Karpas-422 (cell line): ENCODE results near the gene RBM20. TPM values are rescaled to one million over a fixed set of nuclear protein-coding genes. Genes with fewer than 3 reads are reported as not detected.

ENCODE experiments used
- DNase-seq: peaks from one replicate; pipeline ENCODE4 v3.0.0-alpha.2; 2015
- H2AFZ ChIP-seq: fragments of 200-600 bp; sonication (generic); 2 replicates; pipeline ENCODE4 v1.6.1; 2014; ENCODE audit warnings: antibody characterized with exemption, low read length, mixed read lengths
- H3K27ac ChIP-seq: fragments of 200-600 bp; sonication (generic); 2 replicates; pipeline ENCODE4 v1.5.1; 2014; ENCODE audit warnings: mild to moderate bottlenecking, low read length, moderate library complexity
- H3K27me3 ChIP-seq: fragments of 200-600 bp; sonication (generic); 2 replicates; pipeline ENCODE4 v1.6.1; 2014; ENCODE audit warnings: low read length, mixed read lengths
- H3K36me3 ChIP-seq: fragments of 200-600 bp; sonication (generic); 2 replicates; pipeline ENCODE4 v1.6.1; 2014; ENCODE audit warnings: low read length, mixed read lengths; ENCODE audit not compliant: insufficient read depth
- H3K4me1 ChIP-seq: fragments of 200-600 bp; sonication (generic); 2 replicates; pipeline ENCODE4 v1.6.1; 2014; ENCODE audit warnings: mild to moderate bottlenecking, low read length, mixed read lengths
- H3K4me2 ChIP-seq: fragments of 200-600 bp; sonication (generic); 2 replicates; pipeline ENCODE4 v1.6.1; 2014; ENCODE audit warnings: low read length, low read depth, mild to moderate bottlenecking; ENCODE audit not compliant: poor library complexity, severe bottlenecking
- H3K4me3 ChIP-seq: fragments of 200-600 bp; sonication (generic); 2 replicates; pipeline ENCODE4 v1.5.1; 2014; ENCODE audit warnings: mild to moderate bottlenecking, antibody characterized with exemption, low read length, mixed read lengths
- H3K79me2 ChIP-seq: fragments of 200-600 bp; sonication (generic); 2 replicates; pipeline ENCODE4 v1.6.1; 2014; ENCODE audit warnings: mild to moderate bottlenecking, low read length, mixed read lengths
- H3K9ac ChIP-seq: fragments of 200-600 bp; sonication (generic); 2 replicates; pipeline ENCODE4 v1.6.0; 2014; ENCODE audit warnings: low read length
- H3K9me2 ChIP-seq: fragments of 200-600 bp; sonication (generic), shearing (Covaris generic); replicated peaks from 2 replicates; pipeline ENCODE4 v1.6.0; 2014; ENCODE audit warnings: mild to moderate bottlenecking, low read length, moderate library complexity; ENCODE audit not compliant: insufficient read depth
- H3K9me3 ChIP-seq: fragments of 300-700, 200-600 bp; sonication (generic); 2 replicates; pipeline ENCODE4 v1.6.1; 2014; ENCODE audit warnings: low read length, mixed read lengths
- H4K20me1 ChIP-seq: fragments of 200-600 bp; sonication (generic); 2 replicates; pipeline ENCODE4 v1.6.1; 2014; ENCODE audit warnings: mild to moderate bottlenecking, antibody characterized with exemption, low read length, low read depth; ENCODE audit not compliant: insufficient read depth
- total RNA-seq: library from RNA; depleted of rRNA; stranded (reverse); fragments of >200 nt; shearing (Covaris generic); gene quantifications from 2 replicates; pipeline ENCODE4 v1.2.3, GENCODE V29; 2014; ENCODE audit warnings: low replicate concordance

The RBM20 gene
- total RNA-seq, 1 experiment from 2014 or later: not detected

DNA sequence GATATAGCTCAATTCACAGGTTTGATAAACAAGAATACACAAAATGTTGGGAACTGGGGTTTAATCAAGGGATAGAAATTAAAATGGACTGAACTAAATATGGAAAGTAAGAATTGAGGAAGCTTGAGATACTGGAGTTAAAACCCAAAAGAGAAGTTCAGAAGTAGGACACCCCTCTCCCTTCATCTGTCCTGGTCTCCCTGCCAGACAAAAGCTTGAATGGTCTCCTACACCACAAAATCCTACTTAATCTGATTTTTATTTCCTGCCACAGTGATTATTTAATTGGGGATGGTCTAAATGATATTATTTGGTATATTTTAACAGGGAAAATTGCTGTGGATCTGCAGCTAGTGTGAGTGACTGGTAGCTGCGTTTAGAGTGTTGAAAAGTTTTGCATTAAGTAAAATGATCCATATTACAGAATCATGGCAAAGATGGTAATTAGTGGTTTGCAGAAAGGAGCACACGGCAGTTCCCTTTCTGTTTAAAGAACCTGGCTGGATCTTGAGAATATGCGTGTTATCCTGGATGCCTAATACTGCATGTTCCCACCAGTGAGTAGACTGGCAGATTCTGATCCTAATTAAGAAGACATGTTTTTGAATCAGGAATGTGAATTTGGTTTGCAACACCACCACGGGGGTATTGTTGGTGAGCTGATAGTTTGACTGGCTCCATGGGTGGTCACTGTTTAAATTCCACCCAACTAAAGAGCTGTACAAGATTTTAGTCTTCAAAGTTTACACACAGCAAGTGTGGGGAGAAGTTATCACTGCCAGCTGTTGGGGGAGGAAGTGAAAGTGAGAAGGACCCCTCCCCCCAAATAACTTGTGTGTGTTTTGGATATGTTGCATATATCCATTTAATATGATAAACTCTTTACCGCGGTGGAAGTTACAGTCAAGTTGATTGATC, 5.5 kb downstream of the RBM20 start:
- Histone ChIP-seq H3K4me1 (peaks cover 10% of the 10 kb centered on the region), H3K9me3 (no peaks in the 10 kb centered on the region), H3K4me2 (no peak overlapping the region), H3K27me3 (no peaks in the 10 kb centered on the region), H3K36me3 (no peaks in the 10 kb centered on the region), H3K79me2 (no peaks in the 10 kb centered on the region), H3K27ac (no peak overlapping the region), H3K9ac (no peak overlapping the region), H2AFZ (no peak overlapping the region), H3K9me2 (no peaks in the 10 kb centered on the region), H3K4me3 (no peak overlapping the region), H4K20me1 (no peaks in the 10 kb centered on the region)
- no peak for DNase-seq

DNA sequence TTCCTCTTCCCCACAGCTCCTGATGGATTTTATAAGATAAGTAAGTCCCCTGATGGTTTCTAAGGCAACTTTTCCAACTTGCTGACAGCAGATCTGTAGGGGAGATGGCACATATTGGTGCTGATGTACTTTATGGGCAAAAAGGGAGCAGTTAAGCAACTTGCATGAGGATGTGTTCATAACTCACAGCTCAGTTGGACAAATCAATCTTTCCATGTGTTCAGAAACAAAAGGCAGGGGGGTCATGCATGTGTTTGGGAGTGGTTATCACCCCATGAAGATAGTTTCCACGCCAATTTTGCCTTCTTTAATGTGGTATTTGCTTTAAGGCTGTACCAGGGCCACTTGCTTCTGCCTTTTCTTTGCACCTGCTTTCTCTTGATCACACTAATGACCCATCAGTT, 6.1 kb downstream of the RBM20 start:
- Histone ChIP-seq H3K27ac (no peak overlapping the region), H3K36me3 (no peaks in the 10 kb centered on the region), H2AFZ (no peak overlapping the region), H3K9me3 (no peaks in the 10 kb centered on the region), H3K9ac (no peak overlapping the region), H3K27me3 (no peaks in the 10 kb centered on the region), H3K4me2 (no peak overlapping the region), H3K4me1 (peaks cover 10% of the 10 kb centered on the region), H3K79me2 (no peaks in the 10 kb centered on the region), H3K9me2 (no peaks in the 10 kb centered on the region), H3K4me3 (no peak overlapping the region), H4K20me1 (no peaks in the 10 kb centered on the region)
- DNase-seq: no peak

DNA sequence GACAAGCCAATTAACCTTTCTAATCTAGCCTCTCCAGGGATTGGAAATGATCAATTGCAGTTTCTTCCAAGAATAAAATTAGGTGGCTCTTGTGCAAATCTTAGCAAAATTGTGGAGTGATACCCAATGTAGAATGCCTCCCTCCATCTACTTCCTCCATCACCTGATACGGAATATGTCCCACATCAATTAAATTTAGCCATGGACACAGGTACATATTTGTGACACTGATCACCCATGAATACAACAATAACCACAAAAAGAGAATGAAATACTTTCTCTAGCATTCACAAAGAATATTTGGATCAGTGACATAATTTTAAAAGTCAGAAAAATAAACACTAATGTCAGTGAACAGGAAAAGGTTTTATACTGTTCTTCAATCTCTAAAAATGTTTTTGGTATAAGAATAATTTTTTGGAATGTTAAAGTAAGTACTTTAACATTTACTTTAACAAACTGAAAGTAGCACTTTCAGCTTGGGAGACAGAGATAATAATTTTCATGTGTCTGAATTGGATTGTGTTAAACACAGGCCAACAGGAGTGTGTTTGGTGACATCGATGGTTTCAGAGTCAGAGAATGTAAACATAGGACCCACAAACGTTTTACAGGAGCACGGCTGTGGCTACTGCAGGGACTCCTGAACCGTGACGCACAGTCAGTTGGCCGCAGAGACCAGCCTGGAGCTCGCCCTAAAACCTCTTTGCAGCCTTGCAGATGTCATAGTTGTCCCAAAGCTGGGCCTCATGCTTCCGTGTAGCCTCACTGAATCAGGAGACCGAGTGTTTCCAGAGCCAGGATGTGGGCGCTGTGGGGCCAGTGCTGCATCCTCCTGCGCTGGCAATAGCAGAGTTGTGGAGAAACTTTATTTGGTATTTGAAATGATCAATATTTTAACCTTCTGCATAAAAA, 7.2 kb downstream of the RBM20 start:
- Histone ChIP-seq H3K27me3 (no peaks in the 10 kb centered on the region), H3K27ac (no peak overlapping the region), H3K4me3 (no peak overlapping the region), H3K4me2 (no peak overlapping the region), H4K20me1 (no peaks in the 10 kb centered on the region), H3K9me2 (no peaks in the 10 kb centered on the region), H3K9ac (no peak overlapping the region), H3K4me1 (peaks cover 10% of the 10 kb centered on the region), H3K9me3 (no peaks in the 10 kb centered on the region), H3K36me3 (no peaks in the 10 kb centered on the region), H2AFZ (no peak overlapping the region), H3K79me2 (no peaks in the 10 kb centered on the region)
- DNase-seq: no peak

DNA sequence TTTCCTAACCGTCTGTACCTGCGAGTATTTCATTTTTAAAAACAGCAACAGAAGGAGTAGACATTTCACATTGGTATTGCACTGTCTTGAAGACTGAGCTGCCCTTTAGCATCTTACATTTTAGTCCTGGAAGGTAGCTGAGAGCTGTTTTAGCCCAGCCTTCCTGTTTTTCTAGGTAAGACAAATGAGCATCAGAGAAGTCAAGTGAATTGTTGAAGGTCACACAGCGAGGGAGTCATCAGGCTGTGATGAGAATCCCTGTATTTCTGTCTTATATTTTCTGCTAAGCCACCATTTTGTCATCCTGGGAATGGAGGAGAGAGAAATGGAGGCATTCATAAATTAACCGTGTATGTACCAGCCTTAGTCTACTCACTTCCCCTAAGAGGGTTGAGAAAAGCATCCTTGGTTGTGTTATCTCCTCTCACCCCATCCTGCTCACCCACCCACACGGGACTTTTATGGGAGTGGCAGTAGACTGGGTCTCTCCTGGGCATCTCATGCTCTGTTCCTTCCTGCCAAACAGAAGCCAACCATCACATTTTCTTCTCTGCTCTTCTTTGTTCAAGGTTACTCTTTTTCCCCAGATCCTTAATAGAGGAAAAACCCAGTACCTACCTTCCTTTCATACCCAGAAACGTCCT, 8.5 kb downstream of the RBM20 start:
- Histone ChIP-seq H2AFZ (no peak overlapping the region), H3K4me3 (no peak overlapping the region), H3K79me2 (no peaks in the 10 kb centered on the region), H3K4me1 (peaks cover 10% of the 10 kb centered on the region), H3K9ac (no peak overlapping the region), H3K4me2 (no peak overlapping the region), H3K27me3 (no peaks in the 10 kb centered on the region), H3K27ac (no peak overlapping the region), H3K9me2 (no peaks in the 10 kb centered on the region), H4K20me1 (no peaks in the 10 kb centered on the region), H3K36me3 (no peaks in the 10 kb centered on the region), H3K9me3 (no peaks in the 10 kb centered on the region)
- no peak for DNase-seq

DNA sequence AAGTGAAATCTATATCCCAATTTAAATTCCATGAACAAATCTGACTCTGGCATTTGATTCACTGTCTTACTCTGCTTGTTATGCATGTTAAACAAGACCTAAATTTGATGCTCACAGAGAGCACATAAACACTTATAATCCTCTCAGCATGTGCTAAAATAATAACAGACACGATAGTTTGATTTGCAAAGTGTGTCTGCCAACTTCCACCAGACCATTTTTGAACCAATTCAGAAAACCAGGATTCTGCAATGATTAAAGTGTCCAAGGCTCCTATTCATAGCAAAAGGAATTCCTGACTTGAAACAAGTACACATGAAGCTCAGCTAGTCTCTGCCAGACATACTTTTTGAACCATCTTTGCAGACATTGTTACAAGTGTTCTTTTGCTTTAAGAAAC, 11.2 kb downstream of the RBM20 start:
- no peak overlapping the region for H3K27ac ChIP-seq
- no peak overlapping the region for H3K4me2 ChIP-seq
- H3K9ac ChIP-seq: no peak overlapping the region
- H4K20me1 ChIP-seq: no peaks in the 10 kb centered on the region
- no peaks in the 10 kb centered on the region for H3K79me2 ChIP-seq
- no peak for DNase-seq
- H3K36me3 ChIP-seq: no peaks in the 10 kb centered on the region
- H3K27me3 ChIP-seq: no peaks in the 10 kb centered on the region
- H3K9me2 ChIP-seq: no peaks in the 10 kb centered on the region
- no peak overlapping the region for H2AFZ ChIP-seq
- no peaks in the 10 kb centered on the region for H3K9me3 ChIP-seq
- H3K4me1 ChIP-seq: no peaks in the 10 kb centered on the region
- H3K4me3 ChIP-seq: no peak overlapping the region

DNA sequence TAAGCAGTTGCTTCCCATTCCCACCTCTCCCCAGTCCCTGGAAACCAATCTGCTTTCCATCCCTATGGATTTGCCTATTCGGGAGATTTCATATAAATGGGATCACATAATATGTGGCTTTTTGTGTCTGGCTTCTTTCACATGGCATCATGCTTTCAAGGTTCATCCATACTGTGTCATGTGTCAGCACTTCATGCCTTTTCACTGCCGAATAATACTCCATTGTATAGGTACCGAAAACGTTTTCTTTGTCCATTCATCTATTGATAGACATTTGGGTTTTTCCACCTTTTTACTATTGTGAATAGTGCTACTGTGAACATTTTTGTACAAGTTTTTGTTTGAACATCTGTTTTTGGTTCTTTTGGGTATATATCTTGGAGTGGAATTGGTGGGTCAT, 12.5 kb downstream of the RBM20 start:
- Histone ChIP-seq H3K27me3 (no peaks in the 10 kb centered on the region), H2AFZ (no peak overlapping the region), H3K27ac (no peak overlapping the region), H4K20me1 (no peaks in the 10 kb centered on the region), H3K79me2 (no peaks in the 10 kb centered on the region), H3K4me2 (no peak overlapping the region), H3K9me3 (no peaks in the 10 kb centered on the region), H3K4me3 (no peak overlapping the region), H3K9ac (no peak overlapping the region), H3K9me2 (no peaks in the 10 kb centered on the region), H3K36me3 (no peaks in the 10 kb centered on the region), H3K4me1 (no peaks in the 10 kb centered on the region)
- DNase-seq: no peak

DNA sequence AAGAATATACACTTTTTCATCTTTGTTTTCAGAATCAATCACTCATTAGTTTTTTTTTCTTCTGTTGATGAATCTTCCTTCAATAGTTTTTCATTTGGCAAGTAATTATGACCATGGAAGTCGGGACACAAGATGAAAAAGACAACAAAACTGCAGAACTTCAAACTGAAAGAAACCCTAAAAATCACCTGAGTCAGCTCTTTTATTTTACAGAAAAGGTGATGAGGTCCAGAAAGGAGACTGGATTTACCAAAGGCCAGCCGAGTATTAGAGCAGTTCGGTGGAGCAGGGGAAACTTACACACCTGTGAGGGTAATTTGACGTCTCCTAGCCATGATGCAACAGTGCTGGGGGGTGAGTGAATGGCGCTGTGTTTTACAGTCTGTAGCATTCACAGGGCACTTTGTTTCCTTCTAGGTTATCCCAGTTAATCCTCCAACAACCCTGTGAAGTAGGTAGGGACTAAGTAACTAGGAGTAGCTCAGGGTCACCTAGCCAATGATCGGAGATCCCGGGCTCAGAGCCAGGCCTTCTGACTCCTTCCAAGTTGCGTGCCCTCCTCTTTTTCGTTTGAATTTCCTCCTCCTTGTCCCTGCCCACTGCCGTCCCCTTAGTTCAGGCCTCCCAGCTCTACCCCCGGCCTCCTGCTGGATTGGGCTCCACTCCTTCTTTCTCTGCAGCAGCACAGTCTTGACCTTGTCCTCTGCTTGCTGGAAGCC, 14.0 kb downstream of the RBM20 start:
- Histone ChIP-seq H3K27me3 (no peaks in the 10 kb centered on the region), H3K36me3 (no peaks in the 10 kb centered on the region), H3K9me3 (no peaks in the 10 kb centered on the region), H3K9ac (no peak overlapping the region), H3K79me2 (no peaks in the 10 kb centered on the region), H3K4me3 (no peak overlapping the region), H3K27ac (no peak overlapping the region), H2AFZ (no peak overlapping the region), H3K4me1 (no peaks in the 10 kb centered on the region), H4K20me1 (no peaks in the 10 kb centered on the region), H3K4me2 (no peak overlapping the region), H3K9me2 (no peaks in the 10 kb centered on the region)
- DNase-seq: no peak
